Stimulated activated CD8-positive, alpha-beta memory T cell treated with anti-CD3 and anti-CD28 coated beads, Interleukin-12 subunit alpha, Interleukin-12 subunit beta, amount 100 ng/mL, for 24 hours (primary cell): Measurements from ENCODE around the gene C22orf31.

Experiments
- DNase-seq: peaks from one replicate; pipeline ENCODE4 v3.0.0-alpha.2; 2020; ENCODE audit errors: extremely low read depth

Gene C22orf31

GRCh38 chr22:29029202-29030000 lies 32.2 kb downstream of the C22orf31 start:
- DNase-seq, result no peak

- DNase-seq, result no peak
These were observed 33.2 kb downstream of the C22orf31 start for GRCh38 chr22:29028468-29028867.

- DNase-seq, result no peak
These were observed 35.1 kb downstream of the C22orf31 start for GRCh38 chr22:29026579-29026978.

GRCh38 chr22:29023172-29023796 lies 38.3 kb downstream of the C22orf31 start:
- DNase-seq, result no peak

GRCh38 chr22:29022101-29022817 lies 39.4 kb downstream of the C22orf31 start:
- no peak for DNase-seq

- no peak for DNase-seq
These were observed 43.1 kb downstream of the C22orf31 start for GRCh38 chr22:29018293-29019189.

GRCh38 chr22:29016067-29016938 lies 45.3 kb downstream of the C22orf31 start:
- DNase-seq, result no peak

- DNase-seq, result no peak
These were observed 46.9 kb downstream of the C22orf31 start for GRCh38 chr22:29014773-29015172.

GRCh38 chr22:29014293-29014692 lies 47.3 kb downstream of the C22orf31 start:
- no peak for DNase-seq

GRCh38 chr22:29012952-29013351 lies 48.7 kb downstream of the C22orf31 start:
- DNase-seq, result no peak

GRCh38 chr22:29012101-29012433 lies 49.6 kb downstream of the C22orf31 start:
- no peak for DNase-seq

- no peak for DNase-seq
These were observed 50.2 kb downstream of the C22orf31 start for GRCh38 chr22:29011240-29012100.

- DNase-seq, result no peak
These were observed 52.5 kb downstream of the C22orf31 start for GRCh38 chr22:29009148-29009547.
